GM21515 (cell line): Measurements from ENCODE around the gene MGAT5.

Experiments
- ATAC-seq: cut with Tn5 transposase; IDR thresholded peaks from one replicate; pipeline ENCODE4 v1.9.1; 2021; ENCODE audit not compliant: unreplicated experiment

Gene MGAT5

GRCh38 chr2:134253804-134254203 lies at the start of gene MGAT5:
Gene MGAT5, plus strand, starts transcription at chr2:134254072. Its CDS starts 332 bp downstream, at chr2:134254404.
- peak; percentile 16 for ATAC-seq

GRCh38 chr2:134205087-134205486 lies 48.8 kb upstream of the MGAT5 start:
- no peak for ATAC-seq

GRCh38 chr2:134206031-134206430 lies 47.8 kb upstream of the MGAT5 start:
- peak; percentile 57 for ATAC-seq

GRCh38 chr2:134206573-134206972 lies 47.3 kb upstream of the MGAT5 start:
- ATAC-seq, result no peak

- ATAC-seq, result no peak
Measured at GRCh38 chr2:134207589-134208209, 46.2 kb upstream of the MGAT5 start.

GRCh38 chr2:134208825-134209224 lies 45.0 kb upstream of the MGAT5 start:
- ATAC-seq, result no peak

- ATAC-seq, result no peak
Measured at GRCh38 chr2:134212746-134213145, 41.1 kb upstream of the MGAT5 start.

- ATAC-seq, result no peak
Measured at GRCh38 chr2:134216152-134216829, 37.6 kb upstream of the MGAT5 start.

GRCh38 chr2:134217351-134217750 lies 36.5 kb upstream of the MGAT5 start:
- ATAC-seq, result peak; percentile 24

- ATAC-seq, result peak; percentile 65
Measured at GRCh38 chr2:134217924-134218323, 35.9 kb upstream of the MGAT5 start.

GRCh38 chr2:134218414-134218813 lies 35.5 kb upstream of the MGAT5 start:
- ATAC-seq, result peak; percentile 38

GRCh38 chr2:134218930-134219658 lies 34.8 kb upstream of the MGAT5 start:
- ATAC-seq, result peak; percentile 54

GRCh38 chr2:134220344-134220974 lies 33.4 kb upstream of the MGAT5 start:
- ATAC-seq, result no peak

GRCh38 chr2:134224005-134224404 lies 29.9 kb upstream of the MGAT5 start:
- ATAC-seq, result no peak

GRCh38 chr2:134225173-134225572 lies 28.7 kb upstream of the MGAT5 start:
- no peak for ATAC-seq

GRCh38 chr2:134225841-134226240 lies 28.0 kb upstream of the MGAT5 start:
- no peak for ATAC-seq

GRCh38 chr2:134226601-134227000 lies 27.3 kb upstream of the MGAT5 start:
- no peak for ATAC-seq

- no peak for ATAC-seq
Measured at GRCh38 chr2:134227666-134228065, 26.2 kb upstream of the MGAT5 start.

- ATAC-seq, result no peak
Measured at GRCh38 chr2:134228493-134228903, 25.4 kb upstream of the MGAT5 start.

GRCh38 chr2:134229540-134229939 lies 24.3 kb upstream of the MGAT5 start:
- ATAC-seq, result no peak

- no peak for ATAC-seq
Measured at GRCh38 chr2:134230885-134231284, 23.0 kb upstream of the MGAT5 start.
